Measurements from ENCODE around the gene PTPRN2. TPM values are rescaled to one million over a fixed set of nuclear protein-coding genes. Genes with fewer than 3 reads are reported as not detected.
A peak's percentile ranks its signal among the peaks of the same experiment; 100 is the strongest.

PTPRN2 gene
- total RNA-seq, 1 experiment from 2014 or later: 3.8 TPM

DNA sequence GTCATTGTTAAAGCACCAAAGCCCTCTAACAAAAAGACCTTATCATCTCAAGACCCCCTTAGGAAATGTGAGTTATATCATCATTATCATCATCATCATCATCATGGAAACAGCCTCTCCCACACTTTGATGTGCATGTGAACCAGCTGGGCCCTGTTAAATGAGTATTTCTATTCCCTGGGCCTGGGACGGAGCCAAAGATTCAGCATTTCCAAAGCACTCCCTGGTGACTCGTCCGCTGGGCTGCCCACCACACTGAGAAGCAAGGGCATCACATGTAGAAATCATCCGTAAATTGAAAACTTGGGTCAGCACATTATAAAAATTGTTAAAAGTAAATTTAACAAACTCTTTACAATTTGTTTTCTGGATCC is 88.6 kb downstream of the PTPRN2 start:
- DNase-seq: no peak
- Histone ChIP-seq H3K36me3 (no peaks in the 10 kb centered on the region), H3K4me3 (no peak overlapping the region), H3K27ac (no peak overlapping the region), H3K4me1 (no peaks in the 10 kb centered on the region), H3K9me3 (replicated peaks) (no peaks in the 10 kb centered on the region), H3K27me3 (no peaks in the 10 kb centered on the region; the same call in 1 of the 2 replicates)

- no peak for DNase-seq
- no peak overlapping the region for H3K4me3 ChIP-seq
- H3K9me3 ChIP-seq (replicated peaks): no peaks in the 10 kb centered on the region
- no peaks in the 10 kb centered on the region for H3K4me1 ChIP-seq
- no peaks in the 10 kb centered on the region; the same call in 1 of the 2 replicates for H3K27me3 ChIP-seq
- no peaks in the 10 kb centered on the region for H3K36me3 ChIP-seq
- H3K27ac ChIP-seq: no peak overlapping the region
Observed at GRCh38 chr7:158498443-158499081, 89.1 kb downstream of the PTPRN2 start.

DNA sequence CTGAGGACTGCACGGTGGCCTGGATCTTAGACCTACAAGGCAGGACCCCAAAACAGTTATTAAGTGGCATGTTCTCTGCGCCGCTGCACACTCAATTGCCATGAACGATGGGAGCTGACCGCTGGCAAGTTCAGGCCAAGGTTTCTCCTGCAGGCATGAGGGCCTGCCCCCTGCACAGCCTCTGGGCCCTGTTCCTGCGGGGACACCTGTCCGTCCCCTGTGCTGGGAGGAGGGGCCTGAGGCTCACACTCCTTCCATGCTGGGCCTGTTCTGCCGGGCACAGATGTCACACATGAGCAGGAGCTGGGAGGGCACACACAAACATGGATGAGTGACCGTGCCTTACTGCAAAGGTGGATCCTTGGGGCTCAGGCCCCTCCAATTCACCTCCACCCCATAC is 90.0 kb downstream of the PTPRN2 start:
- no peaks in the 10 kb centered on the region; the same call in 1 of the 2 replicates for H3K27me3 ChIP-seq
- DNase-seq: no peak
- H3K4me1 ChIP-seq: no peaks in the 10 kb centered on the region

DNA sequence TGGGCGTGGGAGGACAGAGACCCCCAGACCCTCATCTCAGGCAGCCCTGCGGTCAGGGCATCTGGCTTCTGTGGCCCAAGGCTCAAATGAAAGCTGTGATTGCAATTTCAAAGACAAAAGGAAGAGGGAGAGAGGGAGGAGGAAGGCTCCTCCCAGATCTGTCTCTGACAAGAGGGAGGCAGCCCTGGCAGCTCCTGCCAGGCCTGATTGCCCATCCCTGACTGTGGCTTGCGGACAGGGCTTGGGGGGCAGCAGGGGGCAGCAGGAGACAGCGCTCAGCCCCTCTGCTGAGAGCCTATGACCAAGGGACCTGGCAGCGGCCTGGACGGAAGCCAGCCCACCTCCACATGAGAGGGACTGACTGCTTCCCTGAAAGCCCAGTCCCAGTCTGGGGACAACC is 91.8 kb downstream of the PTPRN2 start:
- Histone ChIP-seq H3K9me3 (replicated peaks) (no peaks in the 10 kb centered on the region), H3K27ac (no peak overlapping the region), H3K4me3 (no peak overlapping the region), H3K36me3 (no peaks in the 10 kb centered on the region), H3K4me1 (no peaks in the 10 kb centered on the region), H3K27me3 (no peaks in the 10 kb centered on the region; the same call in 1 of the 2 replicates)
- DNase-seq: peak; percentile 55 to 58

More for the DNA sequence above, 90.0 kb downstream of the PTPRN2 start:
- no peaks in the 10 kb centered on the region for H3K9me3 ChIP-seq (replicated peaks)
- H3K4me3 ChIP-seq: no peak overlapping the region
- H3K27ac ChIP-seq: no peak overlapping the region
- no peaks in the 10 kb centered on the region for H3K36me3 ChIP-seq

- no peak for DNase-seq
- no peaks in the 10 kb centered on the region for H3K4me1 ChIP-seq
- H3K9me3 ChIP-seq (replicated peaks): no peaks in the 10 kb centered on the region
- H3K27me3 ChIP-seq: no peaks in the 10 kb centered on the region; the same call in 1 of the 2 replicates
- no peaks in the 10 kb centered on the region for H3K36me3 ChIP-seq
- no peak overlapping the region for H3K27ac ChIP-seq
- no peak overlapping the region for H3K4me3 ChIP-seq
Observed at GRCh38 chr7:158495216-158495615, 92.4 kb downstream of the PTPRN2 start.

DNA sequence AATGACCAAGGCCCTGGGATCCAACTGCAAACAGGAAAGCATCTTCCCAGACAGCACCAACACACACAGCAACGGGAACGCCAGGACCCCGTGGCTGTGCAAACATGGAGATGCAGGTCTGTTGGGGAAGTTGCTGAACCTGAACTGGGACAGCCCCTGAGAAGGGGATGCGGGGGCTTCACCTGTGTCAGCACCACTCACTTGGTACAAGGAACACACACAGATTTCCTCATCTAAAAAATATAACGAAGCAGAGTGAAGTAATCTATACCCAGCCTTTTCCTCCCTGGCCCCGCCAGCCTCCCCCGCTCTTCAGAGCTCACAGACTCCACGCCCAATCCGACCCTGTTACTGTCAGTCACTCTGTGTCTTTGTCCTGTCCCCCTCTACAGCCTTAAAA is 93.0 kb downstream of the PTPRN2 start:
- no peaks in the 10 kb centered on the region for H3K9me3 ChIP-seq (replicated peaks)
- H3K27me3 ChIP-seq: no peaks in the 10 kb centered on the region
- no peak overlapping the region for H3K4me3 ChIP-seq
- no peaks in the 10 kb centered on the region for H3K36me3 ChIP-seq
- H3K4me1 ChIP-seq: no peaks in the 10 kb centered on the region
- no peak overlapping the region for H3K27ac ChIP-seq
- DNase-seq: no peak

DNA sequence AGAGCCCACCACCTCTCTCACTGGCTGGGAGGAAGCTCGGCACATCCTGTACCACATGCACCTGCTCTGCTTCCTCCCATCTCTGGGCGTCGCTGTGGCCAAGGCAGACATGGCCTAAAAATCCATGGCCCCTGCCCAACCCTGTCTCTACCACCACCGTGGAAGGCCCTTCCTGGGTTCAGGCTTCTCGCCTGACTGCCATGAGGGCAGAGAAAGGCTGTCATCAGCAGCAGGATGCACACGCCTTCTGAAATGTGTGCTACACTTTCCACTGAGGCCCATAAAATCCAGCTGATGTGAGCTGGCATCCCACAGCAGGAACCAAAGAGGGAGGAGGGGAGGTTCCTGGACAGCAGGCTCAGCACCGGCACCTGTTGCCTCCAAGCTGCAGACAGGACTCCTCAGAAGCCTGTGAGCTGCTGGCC is 93.4 kb downstream of the PTPRN2 start:
- Histone ChIP-seq H3K4me1 (no peaks in the 10 kb centered on the region), H3K27ac (no peak overlapping the region), H3K27me3 (no peaks in the 10 kb centered on the region), H3K36me3 (no peaks in the 10 kb centered on the region), H3K9me3 (replicated peaks) (no peaks in the 10 kb centered on the region), H3K4me3 (no peak overlapping the region)
- peak in 1 of 2 experiments; percentile 19 for DNase-seq

- H3K27ac ChIP-seq: no peak overlapping the region
Observed at GRCh38 chr7:158492367-158492764, 95.3 kb downstream of the PTPRN2 start.

DNA sequence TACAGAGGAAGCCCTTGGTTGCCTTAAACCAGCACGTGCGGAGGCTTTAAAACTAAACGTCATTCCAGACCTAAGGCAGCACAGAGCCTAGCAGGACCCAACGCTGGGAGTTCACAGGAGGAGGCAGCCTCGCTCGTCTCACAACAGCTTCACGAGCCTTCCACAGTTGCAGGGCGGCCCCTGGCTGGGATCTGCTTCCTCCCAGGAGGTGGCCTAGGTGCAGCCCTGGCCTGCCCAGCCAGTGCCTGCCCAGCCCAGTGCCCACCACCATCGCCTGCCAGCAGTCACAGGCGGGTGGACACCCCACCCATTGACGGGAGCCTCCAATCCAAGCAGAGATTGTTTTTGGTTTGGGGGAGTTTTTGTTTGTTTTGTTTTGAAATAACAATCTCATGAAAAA is 96.5 kb downstream of the PTPRN2 start:
- no peak overlapping the region for H3K27ac ChIP-seq

More at GRCh38 chr7:158492367-158492764, 95.3 kb downstream of the PTPRN2 start:
- Histone ChIP-seq H3K4me1 (no peaks in the 10 kb centered on the region), H3K36me3 (no peaks in the 10 kb centered on the region), H3K27me3 (no peaks in the 10 kb centered on the region), H3K4me3 (no peak overlapping the region), H3K9me3 (replicated peaks) (no peaks in the 10 kb centered on the region)
- DNase-seq: no peak

GRCh38 chr7:158490171-158490782 is 97.3 kb downstream of the PTPRN2 start:
- Histone ChIP-seq H3K9me3 (replicated peaks) (no peaks in the 10 kb centered on the region), H3K27ac (no peak overlapping the region), H3K36me3 (no peaks in the 10 kb centered on the region), H3K4me3 (no peak overlapping the region), H3K4me1 (no peaks in the 10 kb centered on the region), H3K27me3 (peaks cover 3% of the 10 kb centered on the region; the same call in 1 of the 2 replicates)
- DNase-seq: no peak

More for the DNA sequence above, 96.5 kb downstream of the PTPRN2 start:
- no peaks in the 10 kb centered on the region for H3K9me3 ChIP-seq (replicated peaks)
- no peaks in the 10 kb centered on the region for H3K36me3 ChIP-seq
- H3K4me3 ChIP-seq: no peak overlapping the region
- H3K4me1 ChIP-seq: no peaks in the 10 kb centered on the region
- DNase-seq: no peak
- peaks cover 3% of the 10 kb centered on the region; the same call in 1 of the 2 replicates for H3K27me3 ChIP-seq

- H3K27ac ChIP-seq: no peak overlapping the region
Observed at GRCh38 chr7:158489462-158490155, 98.0 kb downstream of the PTPRN2 start.

DNA sequence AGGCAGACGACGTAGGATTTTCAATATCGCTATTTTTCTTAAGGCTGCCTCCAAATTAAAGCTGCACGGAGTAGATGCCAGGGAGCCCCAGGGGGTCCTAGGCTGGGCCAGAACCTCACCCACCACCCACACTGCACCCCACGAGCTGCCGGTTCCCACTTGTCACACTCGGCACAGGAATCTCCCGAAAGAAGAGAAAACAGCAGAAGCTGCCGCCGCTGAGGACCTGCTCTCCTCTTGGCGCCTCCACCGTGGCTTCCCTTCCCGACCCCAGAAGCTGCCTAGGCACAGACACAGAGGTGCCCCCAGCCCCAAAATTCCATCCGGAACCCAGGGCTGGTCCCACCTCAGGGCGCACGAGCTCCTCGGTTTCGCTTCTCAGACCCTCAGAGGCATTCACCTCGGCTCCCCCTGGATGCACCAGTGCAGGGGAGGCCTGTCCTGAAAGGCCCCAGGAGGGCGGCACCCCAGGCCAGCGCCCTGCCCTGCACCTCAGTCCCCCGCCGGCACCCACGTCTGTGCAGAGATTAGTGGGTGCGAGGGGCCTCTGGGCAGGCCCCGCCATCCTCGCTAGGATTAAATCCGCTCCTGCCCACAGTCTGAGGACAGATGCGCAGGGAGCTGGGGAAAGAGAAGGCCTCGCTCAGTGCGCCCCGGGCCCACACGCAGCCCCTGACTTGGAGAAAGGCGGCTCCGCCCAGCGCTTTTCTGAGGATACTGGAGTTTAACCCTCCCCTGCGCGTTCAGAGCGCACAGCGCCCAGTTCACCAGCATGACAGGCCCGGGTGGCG is 99.2 kb downstream of the PTPRN2 start:
- Histone ChIP-seq H3K4me3 (no peak overlapping the region), H3K9me3 (replicated peaks) (no peaks in the 10 kb centered on the region), H3K27ac (no peak overlapping the region), H3K4me1 (no peaks in the 10 kb centered on the region), H3K27me3 (peaks cover 3% of the 10 kb centered on the region; the same call in 1 of the 2 replicates), H3K36me3 (no peaks in the 10 kb centered on the region)
- no peak for DNase-seq

More at GRCh38 chr7:158489462-158490155, 98.0 kb downstream of the PTPRN2 start:
- DNase-seq: no peak
- Histone ChIP-seq H3K9me3 (replicated peaks) (no peaks in the 10 kb centered on the region), H3K27me3 (peaks cover 3% of the 10 kb centered on the region; the same call in 1 of the 2 replicates), H3K4me1 (no peaks in the 10 kb centered on the region), H3K36me3 (no peaks in the 10 kb centered on the region), H3K4me3 (no peak overlapping the region)

- no peak for DNase-seq
- Histone ChIP-seq H3K4me1 (no peaks in the 10 kb centered on the region), H3K36me3 (no peaks in the 10 kb centered on the region), H3K27ac (no peak overlapping the region), H3K4me3 (no peak overlapping the region), H3K27me3 (peaks cover 3% of the 10 kb centered on the region; the same call in 1 of the 2 replicates), H3K9me3 (replicated peaks) (no peaks in the 10 kb centered on the region)
Observed at GRCh38 chr7:158487631-158488151, 99.9 kb downstream of the PTPRN2 start.

GRCh38 chr7:158486919-158487318 is 100.7 kb downstream of the PTPRN2 start:
- no peaks in the 10 kb centered on the region for H3K9me3 ChIP-seq (replicated peaks)

More at GRCh38 chr7:158486919-158487318, 100.7 kb downstream of the PTPRN2 start:
- H3K4me1 ChIP-seq: no peaks in the 10 kb centered on the region
- H3K36me3 ChIP-seq: no peaks in the 10 kb centered on the region
- no peak overlapping the region for H3K4me3 ChIP-seq
- DNase-seq: no peak
- H3K27me3 ChIP-seq: peaks cover 3% of the 10 kb centered on the region; the same call in 1 of the 2 replicates
- H3K27ac ChIP-seq: no peak overlapping the region
